Tibial nerve (tissue), 4 donors: Measurements from ENCODE around the gene TERC. TPM values are rescaled to one million over a fixed set of nuclear protein-coding genes. Genes with fewer than 3 reads are reported as not detected.

Experiments used
- DNase-seq, 2 donors: peaks; one replicate each; pipeline ENCODE4 v3.0.0-alpha.2; 2019; ENCODE audit warnings: low spot score in 2 of 2
- H3K27ac ChIP-seq, 4 donors: fragments of 200-600 bp; sonication (generic) in 3 of 4; one replicate each; pipeline ENCODE4 v1.5.1; 2017 to 2019; ENCODE audit warnings: mild to moderate bottlenecking in 1 of 4
- H3K27me3 ChIP-seq, 2 donors: fragments of 200-600 bp; sonication (generic) in 1 of 2; one replicate each; pipeline versions ENCODE4 v1.5.1 to v1.6.0; 2017 to 2019
- H3K36me3 ChIP-seq, 3 donors: fragments of 200-600 bp; sonication (generic); one replicate each; pipeline ENCODE4 v1.5.1; 2018 to 2019
- H3K4me1 ChIP-seq, 4 donors: fragments of 200-600 bp; sonication (generic) in 3 of 4; one replicate each; pipeline ENCODE4 v1.5.1; 2017 to 2019
- H3K4me3 ChIP-seq, 4 donors: fragments of 200-600 bp; sonication (generic) in 3 of 4; one replicate each; pipeline ENCODE4 v1.5.1; 2017 to 2019; ENCODE audit warnings: mild to moderate bottlenecking in 1 of 4, moderate library complexity in 1 of 4
- H3K9me3 ChIP-seq, 4 donors: fragments of 200-600 bp; sonication (generic) in 3 of 4; one replicate each; pipeline ENCODE4 v1.5.1; 2017 to 2019
- CTCF ChIP-seq, 5 experiments: fragments of 200-600 bp in 3 of 5; fragments of 450-650 bp in 2 of 5; sonication (generic) in 3 of 5; IDR thresholded peaks; one replicate each; pipeline ENCODE4 v1.5.1; 2016 to 2019; ENCODE audit warnings: antibody characterized with exemption in 5 of 5, mild to moderate bottlenecking in 3 of 5, moderate library complexity in 2 of 5
- EP300 ChIP-seq, 2 donors: sonication (generic); formaldehyde crosslinking; IDR thresholded peaks; one replicate each; pipeline ENCODE4 v1.6.1; 2017; ENCODE audit warnings: antibody characterized with exemption in 2 of 2, mild to moderate bottlenecking in 1 of 2
- POLR2A ChIP-seq, 2 donors: fragments of 450-650 bp; IDR thresholded peaks; one replicate each; pipeline ENCODE4 v1.6.1; 2017; ENCODE audit warnings: antibody characterized with exemption in 2 of 2, mild to moderate bottlenecking in 2 of 2, moderate library complexity in 2 of 2
- WGBS, 2 donors: methylation state at CpG; one replicate each; pipeline ENCODE4 v1.1.5; 2018; 5-methylcytosine and 5-hydroxymethylcytosine counted together
- total RNA-seq, 4 donors: library from RNA; depleted of rRNA; stranded (reverse); fragments of >200 nt; gene quantifications; one replicate each; pipeline ENCODE4 v1.1.0, GENCODE V29; 2016

Gene TERC
- total RNA-seq, 4 donors from 2014 or later, result 110 to 241 (median 179) TPM

- H3K4me3 ChIP-seq, result peak overlapping the region; percentile 70 to 88 (median 79)
- no peaks in the 10 kb centered on the region for H3K27me3 ChIP-seq
- H3K36me3 ChIP-seq, result peaks cover 0 to 25% (median 0%) of the 10 kb centered on the region in 3 donors
- WGBS, 2 donors, result 1 to 2% methylated on average over 15 of the region's 15 CpGs
- peak overlapping the region; percentile 90 to 97 (median 96) for H3K27ac ChIP-seq
- H3K9me3 ChIP-seq, result no peaks in the 10 kb centered on the region
- peaks cover 3 to 28% (median 20%) of the 10 kb centered on the region in 4 donors for H3K4me1 ChIP-seq
- no peak for TF ChIP-seq EP300 (IDR thresholded peaks at IDR 0.05)
- no peak for TF ChIP-seq CTCF (IDR thresholded peaks at IDR 0.05)
- TF ChIP-seq POLR2A (IDR thresholded peaks at IDR 0.05), result no peak
- DNase-seq, result no peak
These were observed 7.5 kb upstream of the TERC start for GRCh38 chr3:169772305-169772896.

- Histone ChIP-seq H3K9me3 (no peaks in the 10 kb centered on the region), H3K36me3 (peaks cover 0 to 18% (median 0%) of the 10 kb centered on the region in 3 donors), H3K4me3 (peak overlapping the region; percentile 70 to 88 (median 79)), H3K27ac (peak overlapping the region; percentile 90 to 97 (median 96)), H3K27me3 (no peaks in the 10 kb centered on the region), H3K4me1 (peaks cover 3 to 28% (median 20%) of the 10 kb centered on the region in 4 donors)
- TF ChIP-seq CTCF (IDR thresholded peaks at IDR 0.05) (no peak), POLR2A (IDR thresholded peaks at IDR 0.05) (no peak), EP300 (IDR thresholded peaks at IDR 0.05) (peak in 1 of 2 donors; percentile 23)
- WGBS, 2 donors, result 1% methylated on average over 27 of the region's 27 CpGs
- DNase-seq, result peak; percentile 31 to 90
These were observed 6.8 kb upstream of the TERC start for GRCh38 chr3:169771497-169772304.

- H3K27ac ChIP-seq, result peak within 1 kb of the TSS; percentile 69 to 95 (median 90)
- H3K27me3 ChIP-seq, result no peaks in the 10 kb centered on the region
- peaks cover 0 to 3% (median 0%) of the 10 kb centered on the region in 3 donors for H3K36me3 ChIP-seq
- peaks cover 0 to 5% (median 0%) of the 10 kb centered on the region in 4 donors for H3K9me3 ChIP-seq
- peak; percentile 30 to 33 for DNase-seq
- H3K4me3 ChIP-seq, result peak within 1 kb of the TSS; percentile 47 to 85 (median 63)
- TF ChIP-seq POLR2A (IDR thresholded peaks at IDR 0.05) (peak; percentile 15 to 35), CTCF (IDR thresholded peaks at IDR 0.05) (peak in 1 of 5 experiments; percentile 30), EP300 (IDR thresholded peaks at IDR 0.05) (peak; percentile 49 to 55)
- H3K4me1 ChIP-seq, result peaks cover 0 to 9% (median 7%) of the 10 kb centered on the region in 4 donors
- 1 to 5% methylated on average over 33 to 36 of the region's 51 CpGs for WGBS, 2 donors
These were observed 4.7 kb upstream of the TERC start, which contains the start of gene ACTRT3 for GRCh38 chr3:169769287-169770181. Gene ACTRT3, minus strand, starts transcription at chr3:169769561. Its CDS starts 41 bp downstream, at chr3:169769520.

- peaks cover 0 to 19% (median 3%) of the 10 kb centered on the region in 4 donors for H3K4me1 ChIP-seq
- no peaks in the 10 kb centered on the region for H3K36me3 ChIP-seq
- WGBS, 2 donors, result 0% methylated on average over 19 to 30 of the region's 46 CpGs
- peak; percentile 43 to 46 for DNase-seq
- TF ChIP-seq POLR2A (IDR thresholded peaks at IDR 0.05) (no peak), CTCF (IDR thresholded peaks at IDR 0.05) (no peak), EP300 (IDR thresholded peaks at IDR 0.05) (no peak)
- peaks cover 0 to 5% (median 0%) of the 10 kb centered on the region in 4 donors for H3K9me3 ChIP-seq
- H3K27ac ChIP-seq, result peak overlapping the region; percentile 93 to 97 (median 94)
- H3K27me3 ChIP-seq, result no peaks in the 10 kb centered on the region
- H3K4me3 ChIP-seq, result peak overlapping the region; percentile 54 to 85 (median 84)
These were observed 463 bp downstream of the TERC start for GRCh38 chr3:169764312-169764881.
